ENCODE measurements around the gene SPACDR.

Gene SPACDR

DNA sequence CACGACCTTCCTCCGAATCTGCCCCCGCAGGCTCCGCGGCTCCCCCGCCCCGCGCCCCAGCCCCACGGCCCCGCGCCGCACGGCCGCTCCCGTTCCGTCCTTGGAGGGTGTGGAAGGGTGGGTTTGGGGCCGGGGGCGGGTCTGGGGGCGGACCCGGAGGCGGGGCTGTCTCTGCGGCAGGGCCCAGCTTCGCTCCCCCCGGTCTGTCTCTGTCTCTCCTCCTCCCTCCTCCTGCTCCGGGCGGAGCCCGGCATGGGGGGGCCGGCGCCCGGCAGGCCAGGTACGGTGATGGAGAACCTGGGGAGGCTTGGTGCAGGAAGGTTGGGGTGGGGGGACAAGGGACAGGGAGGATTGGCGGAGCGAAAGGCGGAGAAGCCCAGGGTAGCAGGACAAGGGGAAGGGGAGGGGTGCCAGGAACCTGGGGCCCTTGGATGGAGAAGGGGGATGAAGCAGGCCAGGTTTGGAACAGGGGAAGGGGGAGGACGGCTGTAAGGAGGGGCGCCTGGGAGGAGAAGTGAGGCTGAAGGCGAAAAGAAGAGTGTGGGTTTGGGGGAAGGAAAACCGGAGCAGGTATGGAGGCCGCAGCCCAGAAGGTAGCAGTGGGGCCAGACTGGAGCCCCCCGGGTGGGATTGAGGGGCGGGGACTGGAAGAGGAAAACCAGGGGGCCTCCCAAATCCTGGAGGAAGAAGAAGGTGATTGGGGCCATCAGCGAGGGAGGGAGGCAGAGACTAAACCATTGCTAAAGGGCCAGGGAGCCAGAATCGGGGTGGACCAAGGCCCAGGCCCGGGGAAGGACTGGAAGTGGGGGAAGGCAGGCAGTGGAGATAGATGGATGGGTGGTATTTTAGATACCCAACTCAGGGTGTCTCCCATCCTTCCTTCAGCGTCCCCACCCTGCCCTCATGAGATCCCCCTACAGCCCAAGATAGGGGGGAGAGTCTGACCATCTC is 19.9 kb upstream of the SPACDR start, which contains the start of gene NYAP1:
NYAP1 (plus strand) TSS at position 206 of the 951 bp plus-strand sequence. CDS start 1,385 bp downstream, outside the sequence.
- FAIRE-seq: no peak

DNA sequence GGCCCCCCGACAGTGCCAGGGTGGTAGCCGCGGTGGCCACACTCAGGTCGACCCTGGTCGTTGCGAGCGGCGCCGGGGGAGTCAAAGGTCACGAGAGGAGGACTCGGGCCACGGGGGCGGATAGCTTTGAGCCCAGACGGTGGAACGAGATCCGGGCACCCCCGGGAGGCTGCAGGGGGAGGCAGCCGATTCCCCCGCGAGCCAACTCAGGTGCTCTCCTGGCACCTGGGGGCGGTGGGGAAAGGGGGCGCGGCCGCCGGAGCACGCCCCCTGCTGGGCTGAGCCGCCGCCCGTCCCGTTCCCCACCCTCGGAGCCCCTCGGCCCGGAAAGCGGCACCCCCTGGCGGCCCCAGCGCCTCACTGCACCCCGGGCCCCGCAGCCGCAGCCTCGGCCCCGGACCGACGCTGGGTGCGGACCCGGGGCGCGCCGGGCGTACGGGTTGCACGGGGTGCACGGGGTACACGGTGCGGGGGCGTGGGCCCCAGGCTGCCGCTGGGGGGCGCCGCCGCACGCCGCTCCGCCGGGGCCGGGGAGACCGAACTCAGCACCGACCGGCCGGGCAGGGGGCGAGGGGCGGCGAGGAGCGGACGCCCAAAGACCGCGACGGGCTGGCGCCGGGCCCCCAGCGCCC is 19.1 kb upstream of the SPACDR start:
- no peak for FAIRE-seq

DNA sequence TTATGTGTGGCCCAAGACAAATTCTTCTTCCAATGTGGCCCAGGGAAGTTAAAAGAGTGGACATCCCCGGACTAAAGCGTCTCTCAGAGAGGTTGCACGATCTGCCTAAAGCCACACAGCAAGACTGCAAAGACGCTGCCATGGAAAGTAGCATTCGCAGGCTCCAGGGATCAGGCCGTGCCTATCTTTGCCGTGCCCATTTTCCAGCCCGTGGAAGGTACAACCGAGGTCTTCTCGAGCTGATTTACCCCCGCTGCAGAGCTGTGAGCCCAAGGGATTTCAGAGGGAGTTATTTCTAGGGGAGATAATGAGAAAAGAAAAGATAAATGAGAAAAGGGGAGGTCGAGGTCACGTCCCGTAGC is 18.6 kb upstream of the SPACDR start:
- FAIRE-seq: no peak

DNA sequence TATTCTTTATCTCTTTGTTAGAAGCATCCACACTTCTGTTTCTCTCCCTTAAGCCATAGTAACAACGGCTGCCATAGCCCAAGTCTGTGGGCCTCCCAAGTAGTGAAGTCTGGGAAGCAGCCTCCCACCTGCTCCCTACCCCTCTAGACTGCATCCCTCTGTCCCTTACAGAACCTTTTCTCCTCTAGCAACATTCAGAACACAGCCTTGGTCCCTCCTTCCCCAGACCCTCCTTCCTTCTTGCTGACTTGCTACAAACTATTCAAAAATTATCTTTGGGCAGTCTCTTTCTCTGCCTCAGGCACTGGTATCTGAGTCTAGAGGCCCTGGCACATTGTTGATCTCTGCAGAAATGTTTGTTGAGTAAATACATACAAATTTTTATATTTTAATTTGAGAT is 17.4 kb upstream of the SPACDR start:
- FAIRE-seq: no peak

DNA sequence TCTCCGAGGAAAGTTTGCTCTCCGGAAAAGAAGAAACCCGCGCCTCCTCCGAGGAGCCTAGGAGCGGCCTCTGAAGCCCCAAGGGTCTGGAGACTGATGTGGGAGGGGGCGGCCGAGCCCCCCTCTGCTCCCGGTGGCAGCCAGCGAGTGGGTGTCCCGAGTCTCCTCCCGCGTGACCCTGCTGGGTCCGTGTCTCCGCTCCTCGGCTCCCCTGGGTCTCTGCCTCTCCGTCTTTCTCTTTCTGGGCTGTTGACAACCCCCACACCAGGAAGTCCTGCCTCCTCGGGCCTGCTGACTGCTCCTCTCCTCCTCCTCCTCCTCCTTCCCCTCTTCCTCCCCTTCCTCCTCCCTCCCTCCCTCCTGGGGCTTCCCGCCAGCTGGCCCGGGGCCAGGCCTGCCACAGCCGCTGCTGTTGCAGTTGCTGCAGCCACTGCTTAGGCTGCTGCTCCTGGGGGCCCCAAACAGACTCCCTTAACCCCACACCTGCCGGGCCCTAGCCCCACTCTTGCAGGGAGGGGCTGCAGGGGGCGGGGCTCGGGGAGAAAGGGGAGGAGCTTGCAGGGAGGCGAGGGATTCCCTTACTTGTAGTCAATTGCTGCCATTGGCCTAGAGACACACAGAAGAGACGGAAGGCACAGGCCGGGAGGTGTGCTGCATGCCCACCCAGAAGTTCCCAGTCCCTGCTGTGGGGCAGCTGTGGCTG is 15.0 kb upstream of the SPACDR start, which contains the start of gene TSC22D4:
TSC22D4 (minus strand) TSS at position 257 of the 703 bp plus-strand sequence. CDS start 1,176 bp downstream, outside the sequence.
- FAIRE-seq: peak; percentile 93

DNA sequence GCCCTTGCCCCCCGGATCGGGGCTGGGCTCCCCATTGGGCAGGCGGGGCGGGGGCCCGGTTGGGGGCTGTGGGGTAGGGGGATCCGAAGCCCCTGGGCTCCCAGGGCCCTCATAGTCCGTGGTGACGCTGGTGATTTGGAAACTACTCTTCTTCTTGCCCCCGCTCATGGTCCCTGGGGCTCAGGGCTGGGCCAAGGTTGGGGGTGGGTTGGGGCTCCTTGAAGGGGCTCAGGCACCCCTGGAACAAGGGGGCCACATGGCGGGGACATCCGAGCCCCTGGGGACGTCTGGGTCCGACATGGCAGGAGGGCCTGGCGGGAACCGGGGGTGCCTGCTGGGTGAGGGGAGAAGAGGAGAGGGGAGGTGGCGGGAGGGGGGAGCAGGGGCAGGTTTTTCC is 13.8 kb upstream of the SPACDR start:
- no peak for FAIRE-seq

DNA sequence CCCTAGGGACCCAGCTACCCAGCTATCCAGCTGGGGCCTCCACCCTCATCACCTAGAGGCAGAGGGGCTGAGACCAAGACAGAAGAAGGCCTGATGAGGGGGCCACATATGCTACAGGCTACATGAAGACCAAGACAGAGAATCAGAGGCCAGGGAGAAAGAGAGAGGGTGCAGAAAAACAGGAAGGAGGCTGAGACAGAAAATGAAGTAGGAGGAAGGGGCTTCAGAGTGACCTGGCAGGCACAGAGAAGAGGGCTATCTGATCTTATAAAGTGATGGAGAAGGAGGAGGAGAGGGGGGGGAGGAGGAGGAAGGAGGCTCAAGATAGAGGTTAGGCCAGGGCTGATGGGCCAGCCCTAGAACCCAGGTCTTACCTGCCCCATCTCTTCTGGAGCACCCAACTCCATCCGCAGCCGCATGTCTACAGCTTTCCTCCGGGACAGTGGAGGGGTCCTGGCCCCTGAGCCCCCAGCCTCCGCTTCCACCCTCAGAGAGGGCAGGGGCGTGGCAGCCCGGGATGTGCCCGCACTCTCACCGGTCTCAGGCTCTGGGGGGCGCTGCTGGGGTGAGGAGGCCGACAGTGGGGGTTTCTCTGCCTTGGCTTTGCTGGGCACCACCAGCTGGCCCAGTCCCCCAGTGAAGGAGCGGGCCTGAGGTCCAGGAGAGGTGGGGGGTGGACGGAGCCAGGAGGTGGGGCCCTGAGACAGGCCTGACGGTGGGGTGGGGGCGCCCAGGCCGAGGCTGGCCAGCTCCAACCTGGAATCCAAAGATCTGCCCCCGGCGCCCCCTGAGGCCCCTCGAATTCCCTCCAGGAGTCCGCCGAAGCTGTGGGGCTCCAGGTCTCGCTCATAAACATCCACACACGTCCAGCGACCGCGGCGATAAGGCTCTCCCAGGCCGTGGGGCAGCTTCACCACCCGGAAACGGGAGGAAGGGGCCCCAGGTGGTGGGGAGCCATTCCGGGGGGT is 13.1 kb upstream of the SPACDR start:
- no peak for FAIRE-seq

DNA sequence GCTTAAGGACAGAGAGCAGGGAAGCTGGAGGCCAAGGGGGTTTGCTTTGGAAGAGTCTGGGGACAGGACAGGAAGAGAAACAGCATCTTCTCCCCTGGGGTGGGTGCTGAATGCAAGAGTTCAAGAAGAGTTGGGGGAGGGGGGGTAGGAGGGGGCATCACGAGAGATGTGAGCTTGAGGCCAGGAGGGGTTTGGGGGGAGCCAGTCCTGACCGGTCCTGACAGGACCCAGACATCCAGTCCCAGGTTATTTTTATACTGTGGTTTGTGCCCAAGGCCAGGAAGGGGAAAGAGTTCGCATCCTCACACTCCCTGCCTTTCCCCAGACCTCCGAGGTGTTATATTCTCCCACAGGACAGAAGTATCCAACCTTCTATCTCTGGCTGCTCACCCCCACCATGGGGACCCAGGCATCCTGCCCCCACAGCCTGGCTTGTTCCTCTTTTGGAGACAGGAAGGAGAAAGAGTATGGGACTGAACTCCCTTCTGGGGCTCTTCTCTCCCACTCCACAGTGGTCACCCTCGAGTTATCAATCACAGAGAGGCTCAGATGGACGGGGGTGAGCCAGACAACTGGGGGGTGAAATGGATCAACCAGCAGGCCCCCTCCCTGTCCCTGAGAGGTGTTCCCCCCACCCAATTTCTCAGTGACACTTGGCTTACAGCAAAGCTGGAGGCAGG is 12.2 kb upstream of the SPACDR start:
- FAIRE-seq: no peak

DNA sequence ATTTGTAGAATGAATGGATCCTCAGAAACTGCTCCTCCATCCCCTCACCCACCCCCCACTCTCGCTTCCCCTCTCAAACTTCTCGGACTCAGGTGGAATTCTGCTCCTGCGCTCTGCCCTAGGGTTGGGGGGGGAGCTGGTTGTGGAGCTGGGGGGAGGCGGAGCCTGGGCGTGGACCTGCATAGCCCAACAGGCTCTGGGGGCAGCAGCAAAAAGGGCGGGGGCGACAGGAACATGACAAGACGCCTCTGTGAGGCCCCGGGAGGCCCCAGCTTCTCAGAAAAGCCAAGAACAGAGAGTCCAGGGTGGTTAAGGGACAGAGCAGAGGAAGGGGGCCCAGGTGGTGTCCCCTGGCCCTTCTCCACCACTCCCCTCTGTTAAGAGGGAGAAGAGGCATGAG is 11.5 kb upstream of the SPACDR start:
- FAIRE-seq: no peak

DNA sequence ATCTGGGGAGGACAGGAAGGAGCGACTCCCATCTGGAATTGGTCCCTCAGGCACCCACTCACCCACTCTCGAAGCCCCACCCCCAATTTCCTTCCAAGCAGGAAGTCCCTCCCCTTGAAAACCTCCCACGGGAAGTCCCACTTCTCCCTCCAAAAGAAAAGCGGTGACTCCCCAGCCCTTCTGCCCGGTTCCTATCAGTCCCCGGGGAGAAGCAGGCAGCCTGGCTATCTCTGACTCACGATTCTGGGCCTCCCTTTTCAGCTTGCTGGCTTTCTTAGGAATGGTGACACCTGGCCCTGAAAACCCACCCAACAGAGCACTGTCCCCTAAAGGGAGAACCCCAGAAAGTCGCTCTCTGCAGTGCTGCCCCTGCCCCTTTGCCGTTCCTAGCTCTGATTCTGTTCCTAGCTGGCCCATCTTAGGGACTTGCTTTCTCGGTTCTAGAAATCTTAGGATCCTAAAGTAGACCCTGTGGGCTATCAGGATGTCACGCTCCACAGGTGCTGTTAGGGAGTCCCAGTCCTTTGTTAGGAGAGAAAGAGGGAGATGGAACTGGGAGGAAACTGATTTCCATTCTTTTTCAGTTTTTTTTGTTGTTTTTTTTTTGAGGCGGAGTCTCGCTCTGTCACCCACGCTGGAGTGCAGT is 8.9 kb upstream of the SPACDR start:
- FAIRE-seq: no peak

DNA sequence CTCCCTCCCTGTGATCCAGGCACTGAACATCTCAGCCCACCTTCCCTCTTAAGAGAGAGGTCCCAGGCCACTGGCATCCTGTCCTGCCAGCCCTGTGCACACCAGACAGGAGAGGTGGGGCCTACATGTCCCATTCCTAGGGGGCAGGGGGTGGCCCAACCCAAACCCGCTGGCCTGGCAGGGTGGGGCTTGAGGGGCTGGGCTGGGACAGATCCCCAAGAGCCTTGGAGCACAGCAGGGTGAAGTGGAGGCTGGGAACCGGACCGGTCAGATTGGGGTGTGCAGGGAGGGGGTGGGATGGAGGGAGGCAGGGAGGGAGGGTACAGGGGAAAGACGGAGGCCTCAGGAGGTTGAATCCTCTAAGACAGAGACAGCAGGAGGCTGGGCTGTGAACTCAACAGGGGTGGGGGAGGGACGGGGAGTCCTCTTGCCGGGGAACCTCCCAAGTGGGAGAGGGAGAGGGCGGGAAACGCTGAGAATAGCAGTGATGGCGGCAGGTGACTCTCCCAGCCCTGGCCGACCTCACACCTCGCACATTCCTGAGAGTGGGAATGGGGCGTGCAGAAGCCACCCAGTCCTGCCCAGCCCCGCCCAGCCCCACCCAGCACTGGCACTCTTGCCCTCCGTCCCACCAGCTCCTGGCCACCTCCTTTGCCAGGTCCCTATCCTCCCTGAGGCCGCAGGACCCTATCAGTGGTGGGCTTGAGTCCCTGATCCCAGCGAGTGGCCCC is 8.2 kb upstream of the SPACDR start:
- FAIRE-seq: no peak

DNA sequence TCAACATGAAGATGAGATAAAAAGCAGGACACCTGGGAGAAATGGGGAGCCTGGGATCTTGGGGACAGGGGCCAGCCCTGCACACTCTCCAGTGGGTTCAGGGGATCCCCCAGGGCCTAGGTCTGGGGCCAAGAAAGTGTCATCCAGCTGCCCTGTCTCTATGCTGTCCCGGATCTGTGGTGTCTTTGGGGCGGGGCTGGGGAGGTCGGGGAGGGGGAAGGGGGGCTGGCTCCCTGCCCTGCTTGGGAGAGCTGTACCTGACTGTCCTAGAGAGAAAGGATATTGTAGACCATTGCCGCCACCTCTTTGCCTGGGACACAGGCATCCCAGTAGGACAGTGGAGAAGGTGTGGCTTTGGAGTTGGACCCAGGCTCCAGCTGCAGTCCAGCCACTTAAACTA is 7.0 kb upstream of the SPACDR start:
- no peak for FAIRE-seq

DNA sequence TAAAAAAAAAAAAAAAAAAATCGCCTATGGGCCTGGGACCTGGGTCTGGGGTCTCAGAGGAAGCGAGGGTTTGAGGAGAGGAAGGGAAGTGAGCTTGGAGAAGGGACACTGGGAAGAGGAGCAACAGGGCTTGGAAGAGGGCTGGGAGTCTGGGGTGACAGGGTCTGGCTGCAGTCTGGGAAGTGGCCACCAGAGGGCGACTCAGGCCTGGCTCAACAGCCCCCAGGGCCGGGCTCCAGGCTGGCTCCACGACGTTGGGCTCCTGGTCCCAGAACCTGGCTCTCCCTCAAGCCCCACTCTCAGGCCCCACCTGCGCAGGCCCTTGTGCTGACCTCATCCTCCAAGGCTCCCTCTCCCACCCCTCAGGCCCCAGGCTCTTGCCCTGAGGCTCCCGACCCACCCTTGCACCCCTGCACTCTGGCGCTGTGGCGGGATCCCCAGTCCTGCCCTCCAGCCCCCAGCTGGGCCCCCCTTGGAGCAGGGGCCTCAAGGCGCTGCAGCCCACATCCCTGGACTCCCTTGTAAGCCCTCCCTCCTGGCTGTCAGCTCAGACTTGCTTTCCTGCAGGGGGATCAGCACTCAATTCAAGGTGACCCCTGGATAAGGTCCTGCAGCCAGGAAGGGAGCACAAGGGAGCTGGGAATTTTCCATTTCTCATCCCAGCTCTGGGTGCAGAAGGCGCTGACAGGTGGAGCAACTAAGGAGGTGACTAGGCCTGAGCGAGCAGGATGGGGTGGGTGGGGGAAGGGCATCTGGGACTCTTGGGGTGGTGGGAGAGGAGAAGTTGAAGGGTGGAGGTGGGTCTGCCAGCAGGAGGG is 5.4 kb upstream of the SPACDR start:
- no peak for FAIRE-seq

DNA sequence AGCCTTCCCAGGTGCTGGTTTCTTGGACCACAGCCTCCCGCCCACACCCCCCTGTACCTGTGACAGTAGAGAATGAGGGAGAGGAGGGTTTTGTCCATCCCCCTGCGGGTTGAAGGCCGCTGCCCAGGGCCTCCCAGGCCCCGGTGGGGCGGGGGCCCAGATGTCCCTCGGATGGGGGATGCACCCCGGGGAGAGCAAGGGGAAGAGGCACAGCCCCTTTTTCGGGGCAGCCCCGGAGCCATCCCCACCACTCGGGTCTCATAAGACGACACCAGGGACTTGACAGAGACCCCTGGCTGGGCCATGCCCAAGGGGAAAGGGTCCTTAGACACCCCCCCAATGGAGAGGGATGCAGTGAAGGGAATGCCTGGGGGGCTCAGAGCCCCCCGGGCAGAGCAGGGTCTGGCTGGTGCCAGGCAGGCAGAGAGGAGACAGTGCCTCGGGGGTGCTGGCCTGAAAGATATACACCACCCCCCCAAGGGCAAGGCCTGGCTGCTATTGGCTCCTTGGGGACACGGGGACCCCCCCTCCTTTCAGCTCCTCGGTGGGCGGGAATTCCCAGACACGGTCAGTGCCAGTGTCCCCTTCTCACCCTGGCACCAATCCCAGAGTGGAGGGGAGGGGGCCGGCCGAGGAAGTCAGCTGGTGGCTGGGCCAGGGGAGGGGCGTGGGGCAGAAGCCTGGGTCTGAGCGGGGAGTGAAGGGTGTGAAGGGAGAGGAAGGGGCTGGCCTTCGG is 3.7 kb upstream of the SPACDR start:
- no peak for FAIRE-seq

DNA sequence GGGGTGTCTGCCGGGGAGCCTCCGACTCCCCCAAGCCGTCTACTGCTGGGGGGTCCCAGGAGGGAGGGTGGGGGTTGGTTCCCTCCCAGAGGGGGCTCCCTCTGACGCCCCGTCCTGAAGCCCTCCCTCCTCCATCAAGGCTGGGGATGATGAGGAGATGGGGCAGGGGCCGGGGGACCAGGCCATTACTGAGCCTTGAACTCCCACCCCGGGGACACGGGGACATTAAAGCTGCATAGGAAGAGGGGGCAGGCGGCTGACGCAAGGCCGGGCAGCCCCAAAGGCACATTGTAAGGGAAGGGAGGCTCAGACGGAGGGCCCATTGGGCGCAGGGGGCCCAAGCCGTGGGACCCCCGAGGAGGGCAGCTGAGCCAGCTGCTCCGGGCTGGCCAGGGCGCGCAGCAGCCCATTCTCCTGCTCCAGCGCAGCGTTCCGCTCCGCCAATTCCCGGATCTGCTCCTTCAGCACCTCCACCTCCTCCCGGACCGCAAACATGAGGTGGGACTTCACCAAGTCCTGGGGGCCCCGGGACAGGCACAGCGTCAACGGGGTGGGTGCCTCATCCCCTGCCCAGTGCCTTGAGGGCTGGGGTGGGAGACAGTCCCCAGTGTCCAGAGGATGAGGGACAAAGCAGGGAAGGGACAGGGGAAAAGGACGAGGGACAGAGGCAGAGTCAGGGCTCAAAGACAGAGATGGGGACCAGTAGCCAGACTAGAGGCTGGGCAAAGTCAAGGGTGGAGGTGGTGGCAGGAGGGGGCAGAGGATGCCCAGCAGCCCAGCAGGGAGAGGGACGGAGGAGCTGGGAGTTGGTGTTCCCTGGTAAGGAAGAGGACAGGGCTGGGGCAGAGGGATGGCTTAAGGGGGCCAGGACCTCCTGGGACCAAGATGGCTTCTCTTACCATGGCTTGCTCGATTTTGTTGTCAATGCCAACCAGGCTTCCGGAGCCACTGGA is 2.9 kb upstream of the SPACDR start:
- no peak for FAIRE-seq

DNA sequence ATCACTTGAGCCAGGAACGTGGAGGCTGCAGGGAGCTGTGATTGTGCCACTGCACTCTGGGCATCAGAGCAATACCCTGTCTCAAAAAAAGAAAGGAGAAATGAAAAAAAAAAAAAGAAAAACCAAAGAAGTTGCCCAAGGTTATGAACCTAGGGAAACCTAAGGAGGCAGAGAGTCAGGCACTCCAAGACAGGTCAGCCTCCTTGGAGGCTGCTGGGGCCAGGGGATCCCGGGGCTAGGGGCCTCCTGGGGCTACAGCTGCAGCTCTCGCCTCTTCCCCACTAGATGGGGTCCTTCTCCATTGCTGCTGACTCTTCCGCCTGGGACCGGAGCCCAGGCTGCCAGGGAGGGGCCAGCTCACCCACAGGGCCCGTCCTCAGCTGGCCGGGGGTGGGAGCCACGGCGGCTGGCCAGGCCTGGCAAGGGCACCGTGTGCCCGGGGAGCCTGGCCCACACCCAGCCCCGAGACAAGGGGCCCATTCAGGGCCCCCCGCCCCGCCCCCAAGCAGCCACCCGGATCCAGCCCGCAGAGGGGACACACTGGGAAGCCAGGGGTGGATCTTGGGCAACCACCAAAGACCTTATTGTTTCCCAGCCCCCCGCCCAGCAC is 1.7 kb upstream of the SPACDR start:
- FAIRE-seq: no peak

DNA sequence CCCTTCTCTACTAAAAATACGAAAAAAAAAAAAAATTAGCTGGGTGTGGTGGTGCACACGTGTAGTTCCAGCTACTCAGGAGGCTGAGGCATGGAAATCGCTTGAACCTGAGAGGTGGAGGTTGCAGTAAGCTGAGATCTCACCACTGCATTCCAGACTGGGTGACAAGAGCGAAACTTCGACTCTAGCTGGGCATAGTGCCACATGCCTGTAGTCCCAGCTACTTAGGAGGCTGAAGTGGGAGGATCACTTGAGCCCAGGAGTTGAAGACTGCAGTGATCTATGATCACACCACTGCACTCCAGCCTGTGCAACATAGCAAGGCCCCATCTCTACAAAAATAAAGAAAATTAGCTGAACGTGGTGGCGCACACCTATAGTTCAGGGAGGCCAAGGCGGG is 1.2 kb upstream of the SPACDR start:
- FAIRE-seq: no peak
